OCI-LY7 (cell line): Measurements from ENCODE around the gene MEP1B.

Experiments
- EZH2phosphoT487 ChIP-seq: fragments of 200-600 bp; sonication (generic); IDR thresholded peaks from 2 replicates; pipeline ENCODE4 v1.6.1; 2018; ENCODE audit warnings: low read depth, borderline replicate concordance, mild to moderate bottlenecking, mixed run types, antibody characterized with exemption, low read length, moderate library complexity, mixed read lengths
- TF ChIP-seq, protein P1 (sequence below): fragments of 200-600 bp; sonication (generic); conservative IDR thresholded peaks from 2 replicates; pipeline ENCODE4 v1.5.1; 2014; ENCODE audit warnings: mild to moderate bottlenecking, antibody characterized with exemption, low read length, moderate library complexity, mixed read lengths

DNA sequence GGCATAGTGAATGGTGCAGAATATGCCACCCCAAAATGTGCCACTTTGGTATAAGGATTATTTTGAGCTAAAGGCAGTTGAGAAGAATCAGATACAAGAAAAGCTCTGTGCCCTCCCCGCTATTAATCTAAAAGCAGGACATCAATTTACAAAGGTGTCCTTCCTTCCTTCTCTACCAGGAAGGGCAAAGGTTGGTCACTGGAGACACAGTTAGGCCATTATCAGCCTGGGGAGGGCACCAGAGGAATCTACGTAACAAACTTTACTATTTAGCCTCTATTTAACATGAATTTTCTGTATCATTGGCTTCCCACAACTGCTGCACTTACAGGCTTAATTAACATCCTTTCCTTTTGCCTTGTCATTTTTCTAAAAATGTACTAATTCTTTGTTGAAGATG lies 52.6 kb downstream of the MEP1B start:
- TF ChIP-seq, protein P1, sequence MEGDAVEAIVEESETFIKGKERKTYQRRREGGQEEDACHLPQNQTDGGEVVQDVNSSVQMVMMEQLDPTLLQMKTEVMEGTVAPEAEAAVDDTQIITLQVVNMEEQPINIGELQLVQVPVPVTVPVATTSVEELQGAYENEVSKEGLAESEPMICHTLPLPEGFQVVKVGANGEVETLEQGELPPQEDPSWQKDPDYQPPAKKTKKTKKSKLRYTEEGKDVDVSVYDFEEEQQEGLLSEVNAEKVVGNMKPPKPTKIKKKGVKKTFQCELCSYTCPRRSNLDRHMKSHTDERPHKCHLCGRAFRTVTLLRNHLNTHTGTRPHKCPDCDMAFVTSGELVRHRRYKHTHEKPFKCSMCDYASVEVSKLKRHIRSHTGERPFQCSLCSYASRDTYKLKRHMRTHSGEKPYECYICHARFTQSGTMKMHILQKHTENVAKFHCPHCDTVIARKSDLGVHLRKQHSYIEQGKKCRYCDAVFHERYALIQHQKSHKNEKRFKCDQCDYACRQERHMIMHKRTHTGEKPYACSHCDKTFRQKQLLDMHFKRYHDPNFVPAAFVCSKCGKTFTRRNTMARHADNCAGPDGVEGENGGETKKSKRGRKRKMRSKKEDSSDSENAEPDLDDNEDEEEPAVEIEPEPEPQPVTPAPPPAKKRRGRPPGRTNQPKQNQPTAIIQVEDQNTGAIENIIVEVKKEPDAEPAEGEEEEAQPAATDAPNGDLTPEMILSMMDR, result no peak
- TF ChIP-seq EZH2phosphoT487, result no peak
